NB4 (cell line): ENCODE results near the gene NRG3.

Experiments
- CTCF ChIP-seq: IDR thresholded peaks from one replicate; pipeline ENCODE4 v1.5.1; 2012; ENCODE audit warnings: low read depth, low read length
- POLR2A ChIP-seq: IDR thresholded peaks from 2 replicates; pipeline ENCODE4 v1.6.1; 2011; ENCODE audit warnings: mild to moderate bottlenecking; ENCODE audit not compliant: insufficient read length; ENCODE audit errors: extremely low read depth

DNA sequence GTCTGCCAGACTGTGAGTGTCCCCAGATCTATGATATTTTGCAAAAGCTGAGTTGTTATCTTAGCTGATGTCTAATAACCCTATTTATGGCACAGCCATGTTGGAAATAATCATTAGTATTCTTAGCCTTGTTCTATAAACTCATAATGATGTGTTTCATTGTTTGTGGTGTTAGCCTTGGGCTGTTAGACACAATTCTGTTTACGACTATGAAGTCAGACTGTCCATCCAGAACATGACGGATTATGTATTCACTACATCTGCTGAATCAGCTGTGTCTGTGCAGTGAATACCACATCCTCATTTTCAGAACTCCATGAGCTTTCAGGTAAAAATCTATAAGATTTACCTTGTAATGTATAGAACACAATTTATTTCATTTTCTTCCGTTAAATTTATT lies 577.1 kb downstream of the NRG3 start:
- no peak for TF ChIP-seq CTCF
- no peak for TF ChIP-seq POLR2A
